Endothelial cell of umbilical vein (primary cell): ENCODE results near the gene SUOX. TPM values are rescaled to one million over a fixed set of nuclear protein-coding genes. Genes with fewer than 3 reads are reported as not detected.

Experiments
- BruUV-seq: library from RNA; stranded (reverse); fragments of 400-500 nt; replicated peaks from 2 replicates; lab custom pipeline; 2021; lab: Mats Ljungman, UMichigan
- CTCF ChIA-PET: fragments of 300-600, 350-600 bp; sonication (Branson Sonifier 250); formaldehyde crosslinking; loops from one replicate; lab custom pipeline; 2021; ENCODE audit warnings: antibody characterized with exemption, inconsistent platforms; lab: Charles Lee
- POLR2A ChIA-PET: fragments of 300-600, 350-600 bp; sonication (Branson Sonifier 250); formaldehyde crosslinking; loops from one replicate; lab custom pipeline; 2021; ENCODE audit warnings: antibody characterized with exemption, inconsistent platforms; lab: Charles Lee
- DNase-seq: peaks from one replicate; pipeline ENCODE4 v3.0.0-alpha.2; 2011; ENCODE audit warnings: low read depth, low spot score
- FAIRE-seq: peaks from 2 replicates; lab custom pipeline; 2011; peaks lifted over from hg19 to GRCh38; lab: Jason Lieb, UNC
- H2AFZ ChIP-seq: 2 replicates; pipeline ENCODE4 v1.6.0; 2012; ENCODE audit warnings: low read depth, low read length, control low read depth, inconsistent platforms
- H3K27ac ChIP-seq: 2 replicates; pipeline ENCODE4 v1.5.1; 2011; ENCODE audit warnings: low read depth, mild to moderate bottlenecking, control low read depth, low read length, moderate library complexity; ENCODE audit not compliant: insufficient read depth
- H3K27me3 ChIP-seq, 2 experiments: 2 replicates each; pipeline versions ENCODE4 v1.6.0 to v1.6.1; 2011; ENCODE audit warnings: low read length in 2 of 2, mixed read lengths in 1 of 2; ENCODE audit not compliant: control insufficient read depth in 2 of 2, insufficient read depth in 2 of 2
- H3K36me3 ChIP-seq, 2 experiments: 2 replicates in 1 of 2; 3 replicates in 1 of 2; pipeline ENCODE4 v1.5.1; 2011; ENCODE audit warnings: low read length in 2 of 2, mild to moderate bottlenecking in 1 of 2, moderate library complexity in 1 of 2; ENCODE audit not compliant: control insufficient read depth in 2 of 2, insufficient read depth in 2 of 2; ENCODE audit errors: extremely low read depth in 1 of 2
- H3K4me1 ChIP-seq: 3 replicates; pipeline ENCODE4 v1.5.1; 2011; ENCODE audit warnings: mild to moderate bottlenecking, low read length; ENCODE audit not compliant: control insufficient read depth, insufficient read depth; ENCODE audit errors: extremely low read depth
- H3K4me2 ChIP-seq: 2 replicates; pipeline ENCODE4 v1.6.1; 2011; ENCODE audit warnings: low read length, control low read depth, mixed read lengths; ENCODE audit not compliant: insufficient read depth
- H3K4me3 ChIP-seq, 3 experiments: fragments of 200-600 bp in 1 of 3; sonication (generic), shearing (Covaris generic) in 1 of 3; replicated peaks in 1 of 3; 2 replicates each; pipeline ENCODE4 v1.5.1; 2011 to 2016; ENCODE audit warnings: control low read depth in 3 of 3, low read length in 3 of 3, mild to moderate bottlenecking in 2 of 3, inconsistent platforms in 1 of 3, low read depth in 1 of 3, moderate library complexity in 1 of 3; ENCODE audit not compliant: insufficient read depth in 1 of 3
- H3K79me2 ChIP-seq: 2 replicates; pipeline ENCODE4 v1.6.0; 2012; ENCODE audit warnings: low read length, inconsistent platforms; ENCODE audit not compliant: control insufficient read depth, insufficient read depth
- H3K9ac ChIP-seq: replicated peaks from 2 replicates; pipeline ENCODE3; 2011; ENCODE audit warnings: low read length, control low read depth; ENCODE audit not compliant: insufficient read depth; ENCODE audit errors: extremely low read depth
- H3K9me1 ChIP-seq: replicated peaks from 3 replicates; pipeline ENCODE4 v1.6.0; 2011; ENCODE audit warnings: mild to moderate bottlenecking, low read length; ENCODE audit not compliant: control insufficient read depth, insufficient read depth; ENCODE audit errors: extremely low read depth
- H3K9me3 ChIP-seq: replicated peaks from 2 replicates; pipeline ENCODE4 v1.5.1; 2012; ENCODE audit warnings: low read length, inconsistent platforms; ENCODE audit not compliant: control insufficient read depth, insufficient read depth
- H4K20me1 ChIP-seq: replicated peaks from 2 replicates; pipeline ENCODE3; 2011; ENCODE audit warnings: mild to moderate bottlenecking, low read length; ENCODE audit not compliant: control insufficient read depth, insufficient read depth; ENCODE audit errors: extremely low read depth
- CTCF ChIP-seq, 2 donors: IDR thresholded peaks; 1 replicate in 1 of 2; 2 replicates in 1 of 2; pipeline ENCODE4 v1.5.1; 2011; ENCODE audit warnings: low read length in 2 of 2, mild to moderate bottlenecking in 2 of 2, moderate library complexity in 2 of 2, control low read depth in 1 of 2, inconsistent platforms in 1 of 2, low read depth in 1 of 2; ENCODE audit not compliant: insufficient read depth in 1 of 2; ENCODE audit errors: extremely low read depth in 1 of 2
- EZH2 ChIP-seq: IDR thresholded peaks from 2 replicates; pipeline ENCODE4 v1.6.1; 2012; ENCODE audit warnings: borderline replicate concordance, low read depth, mild to moderate bottlenecking, moderate library complexity, low read length, inconsistent platforms; ENCODE audit not compliant: severe bottlenecking
- FOS ChIP-seq: IDR thresholded peaks from 2 replicates; pipeline ENCODE4 v1.6.1; 2011; ENCODE audit warnings: mild to moderate bottlenecking, low read length, moderate library complexity, borderline replicate concordance; ENCODE audit not compliant: insufficient read depth
- GATA2 ChIP-seq: IDR thresholded peaks from 2 replicates; pipeline ENCODE4 v1.7.0; 2011; ENCODE audit warnings: low read depth, mild to moderate bottlenecking, moderate library complexity, mixed read lengths, low read length; ENCODE audit not compliant: insufficient read length, insufficient read depth
- JUN ChIP-seq: IDR thresholded peaks from 2 replicates; pipeline ENCODE4 v1.6.1; 2011; ENCODE audit warnings: borderline replicate concordance, low read depth; ENCODE audit not compliant: insufficient read length, insufficient read depth
- MAX ChIP-seq: IDR thresholded peaks from 2 replicates; pipeline ENCODE4 v1.6.1; 2011; ENCODE audit not compliant: insufficient read depth, insufficient read length
- MYC ChIP-seq: IDR thresholded peaks from one replicate; pipeline ENCODE4 v1.6.1; 2011; ENCODE audit warnings: mild to moderate bottlenecking, low read depth, low read length
- POLR2A ChIP-seq: IDR thresholded peaks from 2 replicates; pipeline ENCODE4 v1.6.1; 2012; ENCODE audit warnings: low read depth, mild to moderate bottlenecking, control low read depth, low read length
- POLR2AphosphoS5 ChIP-seq: IDR thresholded peaks from 2 replicates; pipeline ENCODE4 v1.6.1; 2012; ENCODE audit warnings: low read depth, mild to moderate bottlenecking, control low read depth, low read length, moderate library complexity; ENCODE audit not compliant: insufficient read depth
- dilution Hi-C: fragments of 300-500 bp; cut with MboI; formaldehyde crosslinking; loops from one replicate; pipeline ENCODE4 v1.15.0; 2019; ENCODE audit warnings: low sequenced_read_pairs; ENCODE audit not compliant: extremely low pct_ligation_motif_present
- intact Hi-C: fragments of 100-400 bp; cut with micrococcal nuclease; formaldehyde crosslinking; loops from one replicate; pipeline ENCODE4 v1.10.0; 2022
- polyA plus RNA-seq, 4 experiments: library from polyadenylated mRNA; depleted of rRNA in 3 of 4; stranded (reverse) in 3 of 4; unstranded in 1 of 4; fragments of >200 nt; gene quantifications; 2 replicates each; pipeline versions ENCODE4 v1.2.1 to v1.2.3, GENCODE V29; 2011 to 2012; ENCODE audit warnings: missing spikeins in 1 of 4
- total RNA-seq: library from RNA; stranded (reverse); gene quantifications from 2 replicates; pipeline ENCODE4 v1.2.3, GENCODE V29; 2021

The SUOX gene
- total and polyA plus RNA-seq, 2 donors (not counting 3 experiments of a cell fraction or from before 2014, with no cell fraction given) = 24.3 to 31.4 TPM

GRCh38 chr12:56007564-56008559, 10.8 kb downstream of the SUOX start:
- no peaks in the 10 kb centered on the region for H3K9me1 ChIP-seq
- H3K79me2 ChIP-seq = no peaks in the 10 kb centered on the region
- no peaks in the 10 kb centered on the region for H3K9me3 ChIP-seq
- H3K36me3 ChIP-seq = peaks cover 2 to 11% of the 10 kb centered on the region in 2 experiments
- CTCF ChIA-PET = interaction anchor here (4.1 to 5.0 kb wide), 2 partner anchors 11 to 21 kb away, joined by 48 to 58 read pairs; partner anchors contain the start of gene SUOX
- H3K4me2 ChIP-seq = peak overlapping the region; percentile 85
- intact Hi-C loops (loop anchor here (1.0 to 2.0 kb wide), 2 partner anchors 11 to 21 kb away; partner anchors contain the start of gene SUOX), dilution Hi-C loops (no loop called here)
- peak overlapping the region; percentile 53 to 74 (median 53) for H3K4me3 ChIP-seq
- FAIRE-seq = peak; percentile 60
- H3K4me1 ChIP-seq = peaks cover 5% of the 10 kb centered on the region
- peak overlapping the region; percentile 78 for H2AFZ ChIP-seq
- BruUV-seq = no TSS peak
- peak; percentile 37 for DNase-seq
- TF ChIP-seq POLR2A = no peak
- no peak for TF ChIP-seq EZH2
- TF ChIP-seq POLR2AphosphoS5 = no peak
- TF ChIP-seq FOS = no peak
- TF ChIP-seq GATA2 = no peak
- no peak for TF ChIP-seq JUN
- no peak for TF ChIP-seq MAX
- TF ChIP-seq CTCF (IDR thresholded peaks at IDR 0.05; ENCODE audit: extremely low read depth in 1 of 2, insufficient read depth in 1 of 2, low read depth in 1 of 2, low read length in 2 of 2) = no peak
- TF ChIP-seq MYC = no peak
- peak overlapping the region; percentile 33 for H3K9ac ChIP-seq
- no peaks in the 10 kb centered on the region for H3K27me3 ChIP-seq
- POLR2A ChIA-PET = interaction anchor here (0.7 to 1.4 kb wide), 3 partner anchors 11 to 78 kb away, joined by 6 to 18 read pairs (median 16); partner anchors contain the start of genes RAB5B and SUOX
- H4K20me1 ChIP-seq = no peaks in the 10 kb centered on the region
- H3K27ac ChIP-seq = no peak overlapping the region
